ENCODE data around the gene PCAT6. TPM values are rescaled to one million over a fixed set of nuclear protein-coding genes. Genes with fewer than 3 reads are reported as not detected.

PCAT6 gene
- total RNA-seq, 2 donors from 2014 or later, result 0.74 to 2.1 TPM

DNA sequence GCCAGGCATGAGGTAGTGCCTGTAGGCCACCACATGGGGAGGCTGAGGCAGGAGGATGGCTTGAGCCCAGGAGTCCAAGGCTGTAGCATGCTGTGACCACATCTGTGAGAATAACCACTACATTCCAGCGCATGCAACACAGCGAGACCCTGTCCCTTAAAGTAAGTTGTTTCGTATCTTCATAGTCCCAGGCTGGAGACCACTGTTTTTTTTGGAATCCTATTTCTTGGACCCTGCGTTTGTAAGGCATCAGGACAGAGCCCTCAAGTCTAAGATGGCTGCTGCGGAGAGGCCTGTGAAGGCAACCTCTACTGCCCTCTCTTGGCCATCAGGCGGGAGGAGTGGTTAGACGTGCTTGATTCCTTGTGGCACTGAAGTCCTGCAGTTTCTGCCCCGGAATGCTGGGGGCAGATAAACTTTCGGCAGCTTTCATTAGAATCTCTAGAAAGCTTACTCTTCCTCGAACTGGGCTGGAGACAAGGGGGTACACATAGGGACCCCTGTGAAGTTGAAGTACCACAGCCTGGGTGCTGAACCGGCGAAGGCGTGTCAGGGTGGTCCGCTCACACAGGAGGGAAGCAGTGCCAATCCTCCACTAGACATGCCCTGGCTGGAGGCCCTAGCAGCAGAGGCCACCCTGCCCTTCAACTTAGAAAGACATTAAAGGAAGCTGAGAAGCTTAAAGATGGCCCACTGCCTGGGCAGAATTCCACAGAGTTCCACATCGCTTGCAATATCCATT is 41.6 kb downstream of the PCAT6 start:
- H3K9ac ChIP-seq (ENCODE audit: low read depth in 2 of 2, low read length in 2 of 2), result no peak overlapping the region
- intact Hi-C loops (cut with DNase I), result no loop called here

GRCh38 chr1:202854787-202855186 is 44.0 kb downstream of the PCAT6 start:
- H3K9me3 ChIP-seq, result no peaks in the 10 kb centered on the region

More for the DNA sequence above, 41.6 kb downstream of the PCAT6 start:
- peak; percentile 46 for DNase-seq
- TF ChIP-seq CTCF (IDR thresholded peaks at IDR 0.05), result peak; percentile 41
- H3K27me3 ChIP-seq, result no peaks in the 10 kb centered on the region
- H3K4me3 ChIP-seq, result no peak overlapping the region
- H3K36me3 ChIP-seq, result no peaks in the 10 kb centered on the region
- no peaks in the 10 kb centered on the region for H3K4me1 ChIP-seq
- H3K9me3 ChIP-seq, result no peaks in the 10 kb centered on the region
- H3K27ac ChIP-seq, result no peak overlapping the region

GRCh38 chr1:202856014-202856413 is 45.3 kb downstream of the PCAT6 start:
- H3K27me3 ChIP-seq, result no peaks in the 10 kb centered on the region
- no peak overlapping the region for H3K9ac ChIP-seq (ENCODE audit: low read depth in 2 of 2, low read length in 2 of 2)
- H3K4me1 ChIP-seq, result no peaks in the 10 kb centered on the region
- no peak for DNase-seq
- no peak overlapping the region for H3K27ac ChIP-seq
- H3K4me3 ChIP-seq, result no peak overlapping the region
- H3K9me3 ChIP-seq, result no peaks in the 10 kb centered on the region
- intact Hi-C loops (cut with DNase I), result no loop called here
- TF ChIP-seq CTCF (IDR thresholded peaks at IDR 0.05), result no peak
- no peaks in the 10 kb centered on the region for H3K36me3 ChIP-seq

More at GRCh38 chr1:202854787-202855186, 44.0 kb downstream of the PCAT6 start:
- DNase-seq, result no peak
- no peak for TF ChIP-seq CTCF (IDR thresholded peaks at IDR 0.05)
- H3K27ac ChIP-seq, result no peak overlapping the region
- no peaks in the 10 kb centered on the region for H3K4me1 ChIP-seq
- no peak overlapping the region for H3K9ac ChIP-seq (ENCODE audit: low read depth in 2 of 2, low read length in 2 of 2)
- intact Hi-C loops (cut with DNase I), result no loop called here
- no peaks in the 10 kb centered on the region for H3K36me3 ChIP-seq
- H3K4me3 ChIP-seq, result no peak overlapping the region
- H3K27me3 ChIP-seq, result no peaks in the 10 kb centered on the region

- Histone ChIP-seq H3K9ac (ENCODE audit: low read depth in 2 of 2, low read length in 2 of 2) (no peak overlapping the region), H3K27me3 (no peaks in the 10 kb centered on the region), H3K27ac (peak overlapping the region; percentile 15), H3K4me3 (no peak overlapping the region), H3K36me3 (no peaks in the 10 kb centered on the region), H3K4me1 (peaks cover 2% of the 10 kb centered on the region), H3K9me3 (no peaks in the 10 kb centered on the region)
- intact Hi-C loops (cut with DNase I), result no loop called here
- DNase-seq, result peak; percentile 69
- no peak for TF ChIP-seq CTCF (IDR thresholded peaks at IDR 0.05)
These were observed 46.4 kb downstream of the PCAT6 start for GRCh38 chr1:202857136-202857610.

DNA sequence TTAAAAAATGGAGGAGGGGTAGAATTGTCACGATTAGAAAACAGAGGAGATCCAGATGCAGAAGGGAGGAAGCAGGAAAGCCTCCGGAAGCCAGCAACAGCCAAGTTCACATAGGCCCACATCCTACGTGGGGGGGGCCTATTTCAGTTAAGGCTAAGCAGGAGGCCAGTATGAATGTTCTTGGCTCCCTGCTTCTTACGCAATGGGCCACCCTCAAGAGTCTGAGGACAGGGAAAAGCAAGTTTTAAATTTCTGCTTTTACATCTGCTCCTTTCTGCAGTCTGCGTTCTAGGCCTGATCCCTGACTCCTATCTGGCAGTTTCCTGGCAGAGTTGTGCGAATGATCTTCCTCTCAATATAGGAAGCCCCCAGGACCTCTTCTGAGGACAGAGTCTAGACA is 47.6 kb downstream of the PCAT6 start:
- no peak overlapping the region for H3K4me3 ChIP-seq
- H3K9ac ChIP-seq (ENCODE audit: low read depth in 2 of 2, low read length in 2 of 2), result peak overlapping the region in 1 of 2 donors; percentile 0
- no peaks in the 10 kb centered on the region for H3K9me3 ChIP-seq
- DNase-seq, result no peak
- TF ChIP-seq CTCF (IDR thresholded peaks at IDR 0.05), result no peak
- H3K4me1 ChIP-seq, result peaks cover 2% of the 10 kb centered on the region
- H3K27ac ChIP-seq, result peak overlapping the region; percentile 18
- intact Hi-C loops (cut with DNase I), result no loop called here
- H3K36me3 ChIP-seq, result no peaks in the 10 kb centered on the region
- H3K27me3 ChIP-seq, result no peaks in the 10 kb centered on the region
